ENCODE measurements around the gene SLC38A7.

The SLC38A7 gene

GRCh38 chr16:58658796-58659211 is 25.8 kb downstream of the SLC38A7 start:
- no peak overlapping the region for H3K27ac Mint-ChIP-seq
- CTCF ChIA-PET: interaction anchor here (1.2 kb wide), 1 partner anchor 147 kb away, joined by 4 read pairs; no protein-coding TSS in a partner anchor
- no peaks in the 10 kb centered on the region for H3K9me3 Mint-ChIP-seq
- H3K36me3 Mint-ChIP-seq: no peaks in the 10 kb centered on the region
- H3K27me3 Mint-ChIP-seq: peaks cover 30% of the 10 kb centered on the region
- no peak for DNase-seq
- H3K4me1 Mint-ChIP-seq: no peaks in the 10 kb centered on the region
- no peak overlapping the region for H3K4me3 Mint-ChIP-seq

GRCh38 chr16:58656899-58657298 is 27.7 kb downstream of the SLC38A7 start:
- H3K27me3 Mint-ChIP-seq: peaks cover 44% of the 10 kb centered on the region
- CTCF ChIA-PET: no interaction called here
- H3K9me3 Mint-ChIP-seq: no peaks in the 10 kb centered on the region

GRCh38 chr16:58655215-58655596 is 29.4 kb downstream of the SLC38A7 start:
- Mint-ChIP-seq H3K27me3 (peaks cover 42% of the 10 kb centered on the region), H3K4me3 (no peak overlapping the region), H3K27ac (no peak overlapping the region), H3K4me1 (no peaks in the 10 kb centered on the region), H3K36me3 (no peaks in the 10 kb centered on the region), H3K9me3 (no peaks in the 10 kb centered on the region)
- DNase-seq: no peak
- CTCF ChIA-PET: no interaction called here

More at GRCh38 chr16:58656899-58657298, 27.7 kb downstream of the SLC38A7 start:
- no peaks in the 10 kb centered on the region for H3K4me1 Mint-ChIP-seq
- H3K4me3 Mint-ChIP-seq: no peak overlapping the region
- DNase-seq: no peak
- H3K27ac Mint-ChIP-seq: no peak overlapping the region
- no peaks in the 10 kb centered on the region for H3K36me3 Mint-ChIP-seq

GRCh38 chr16:58654560-58655214 is 29.9 kb downstream of the SLC38A7 start:
- no peaks in the 10 kb centered on the region for H3K9me3 Mint-ChIP-seq
- no peaks in the 10 kb centered on the region for H3K36me3 Mint-ChIP-seq
- H3K27me3 Mint-ChIP-seq: peaks cover 42% of the 10 kb centered on the region
- CTCF ChIA-PET: no interaction called here
- H3K4me3 Mint-ChIP-seq: no peak overlapping the region
- no peak overlapping the region for H3K27ac Mint-ChIP-seq
- DNase-seq: no peak
- H3K4me1 Mint-ChIP-seq: no peaks in the 10 kb centered on the region

- DNase-seq: no peak
- Mint-ChIP-seq H3K9me3 (no peaks in the 10 kb centered on the region), H3K27me3 (peaks cover 33% of the 10 kb centered on the region), H3K27ac (no peak overlapping the region), H3K4me3 (no peak overlapping the region), H3K4me1 (no peaks in the 10 kb centered on the region), H3K36me3 (no peaks in the 10 kb centered on the region)
- CTCF ChIA-PET: no interaction called here
These were observed 31.8 kb downstream of the SLC38A7 start for GRCh38 chr16:58652741-58653140.

GRCh38 chr16:58651965-58652348 is 32.6 kb downstream of the SLC38A7 start:
- no peaks in the 10 kb centered on the region for H3K9me3 Mint-ChIP-seq
- H3K4me1 Mint-ChIP-seq: no peaks in the 10 kb centered on the region
- peaks cover 31% of the 10 kb centered on the region for H3K27me3 Mint-ChIP-seq
- H3K4me3 Mint-ChIP-seq: no peak overlapping the region
- CTCF ChIA-PET: no interaction called here
- no peak overlapping the region for H3K27ac Mint-ChIP-seq
- H3K36me3 Mint-ChIP-seq: no peaks in the 10 kb centered on the region
- no peak for DNase-seq

- no peak overlapping the region for H3K4me3 Mint-ChIP-seq
- no peak overlapping the region for H3K27ac Mint-ChIP-seq
- peaks cover 21% of the 10 kb centered on the region for H3K27me3 Mint-ChIP-seq
- CTCF ChIA-PET: no interaction called here
- no peaks in the 10 kb centered on the region for H3K4me1 Mint-ChIP-seq
- no peak for DNase-seq
- H3K9me3 Mint-ChIP-seq: no peaks in the 10 kb centered on the region
- H3K36me3 Mint-ChIP-seq: no peaks in the 10 kb centered on the region
These were observed 34.9 kb downstream of the SLC38A7 start for GRCh38 chr16:58649707-58650106.

GRCh38 chr16:58647107-58647506 is 37.5 kb downstream of the SLC38A7 start:
- no peak for DNase-seq
- Mint-ChIP-seq H3K4me3 (no peak overlapping the region), H3K27me3 (peaks cover 3% of the 10 kb centered on the region), H3K4me1 (no peaks in the 10 kb centered on the region), H3K9me3 (no peaks in the 10 kb centered on the region), H3K36me3 (no peaks in the 10 kb centered on the region), H3K27ac (no peak overlapping the region)
- CTCF ChIA-PET: no interaction called here

- Mint-ChIP-seq H3K27me3 (peaks cover 4% of the 10 kb centered on the region), H3K4me1 (no peaks in the 10 kb centered on the region), H3K36me3 (no peaks in the 10 kb centered on the region), H3K9me3 (no peaks in the 10 kb centered on the region), H3K27ac (no peak overlapping the region), H3K4me3 (no peak overlapping the region)
- no peak for DNase-seq
- CTCF ChIA-PET: no interaction called here
These were observed 39.6 kb downstream of the SLC38A7 start for GRCh38 chr16:58644765-58645487.

GRCh38 chr16:58644108-58644507 is 40.5 kb downstream of the SLC38A7 start:
- no peaks in the 10 kb centered on the region for H3K36me3 Mint-ChIP-seq
- H3K27me3 Mint-ChIP-seq: peaks cover 6% of the 10 kb centered on the region
- no peaks in the 10 kb centered on the region for H3K9me3 Mint-ChIP-seq
- no peak overlapping the region for H3K4me3 Mint-ChIP-seq
- no peak for DNase-seq
- H3K27ac Mint-ChIP-seq: no peak overlapping the region
- CTCF ChIA-PET: no interaction called here
- H3K4me1 Mint-ChIP-seq: no peaks in the 10 kb centered on the region

- Mint-ChIP-seq H3K4me1 (no peaks in the 10 kb centered on the region), H3K27ac (no peak overlapping the region)
- CTCF ChIA-PET: interaction anchor here (0.7 kb wide), 1 partner anchor 126 kb away, joined by 3 read pairs; no protein-coding TSS in a partner anchor
These were observed 43.6 kb downstream of the SLC38A7 start for GRCh38 chr16:58640949-58641348.

GRCh38 chr16:58639836-58640235 is 44.7 kb downstream of the SLC38A7 start:
- DNase-seq: no peak
- Mint-ChIP-seq H3K36me3 (no peaks in the 10 kb centered on the region), H3K4me3 (no peak overlapping the region), H3K4me1 (no peaks in the 10 kb centered on the region), H3K9me3 (no peaks in the 10 kb centered on the region), H3K27me3 (peaks cover 18% of the 10 kb centered on the region), H3K27ac (no peak overlapping the region)
- CTCF ChIA-PET: no interaction called here

More at GRCh38 chr16:58640949-58641348, 43.6 kb downstream of the SLC38A7 start:
- DNase-seq: no peak
- H3K36me3 Mint-ChIP-seq: no peaks in the 10 kb centered on the region
- no peak overlapping the region for H3K4me3 Mint-ChIP-seq
- H3K27me3 Mint-ChIP-seq: peaks cover 17% of the 10 kb centered on the region
- H3K9me3 Mint-ChIP-seq: no peaks in the 10 kb centered on the region

GRCh38 chr16:58639230-58639629 is 45.3 kb downstream of the SLC38A7 start:
- peaks cover 24% of the 10 kb centered on the region for H3K27me3 Mint-ChIP-seq
- H3K36me3 Mint-ChIP-seq: no peaks in the 10 kb centered on the region
- H3K4me1 Mint-ChIP-seq: no peaks in the 10 kb centered on the region
- no peak overlapping the region for H3K4me3 Mint-ChIP-seq
- H3K27ac Mint-ChIP-seq: no peak overlapping the region
- no peaks in the 10 kb centered on the region for H3K9me3 Mint-ChIP-seq
- CTCF ChIA-PET: no interaction called here
- DNase-seq: no peak

- no peak overlapping the region for H3K4me3 Mint-ChIP-seq
- CTCF ChIA-PET: no interaction called here
These were observed 46.2 kb downstream of the SLC38A7 start for GRCh38 chr16:58638148-58639036.

More at GRCh38 chr16:58638148-58639036, 46.2 kb downstream of the SLC38A7 start:
- peak; percentile 24 for DNase-seq
- Mint-ChIP-seq H3K9me3 (no peaks in the 10 kb centered on the region), H3K27ac (no peak overlapping the region), H3K4me1 (no peaks in the 10 kb centered on the region), H3K36me3 (no peaks in the 10 kb centered on the region), H3K27me3 (peaks cover 26% of the 10 kb centered on the region)

Data from activated naive CD4-positive, alpha-beta T cell treated with anti-CD3 and anti-CD28 coated beads, Interleukin-2, amount 10 ng/mL, durations not matched to agents 7 days and 5 days (primary cell).